A673 (cell line): ENCODE data around the gene GGA1. TPM values are rescaled to one million over a fixed set of nuclear protein-coding genes. Genes with fewer than 3 reads are reported as not detected.

ENCODE experiments used
- BruUV-seq: library from RNA; stranded (reverse); fragments of 400-500 nt; replicated peaks from 2 replicates; lab custom pipeline; 2021; lab: Mats Ljungman, UMichigan
- CTCF ChIA-PET: fragments of 300-600 bp; sonication (Branson Sonifier 250); formaldehyde crosslinking; loops from one replicate; lab custom pipeline; 2022; ENCODE audit warnings: antibody characterized with exemption; lab: Charles Lee
- POLR2A ChIA-PET: fragments of 300-600 bp; sonication (Branson Sonifier 250); formaldehyde crosslinking; loops from one replicate; lab custom pipeline; 2022; ENCODE audit warnings: antibody characterized with exemption; ENCODE audit not compliant: low non-redundant PET; lab: Charles Lee
- DNase-seq: peaks from one replicate; pipeline ENCODE4 v3.0.0-alpha.2; 2015; ENCODE audit warnings: low spot score
- H3K27ac ChIP-seq: fragments of 200-600 bp; sonication (generic); 2 replicates; pipeline ENCODE4 v1.5.1; 2016; ENCODE audit warnings: mixed run types, low read depth, mild to moderate bottlenecking, mixed read lengths, antibody characterized with exemption, low read length; ENCODE audit not compliant: poor library complexity, severe bottlenecking
- H3K27me3 ChIP-seq: fragments of 200-600 bp; sonication (generic); replicated peaks from 2 replicates; pipeline ENCODE4 v1.6.1; 2017; ENCODE audit warnings: mixed run types, low read depth, mild to moderate bottlenecking, mixed read lengths, antibody characterized with exemption, low read length; ENCODE audit not compliant: insufficient read depth, poor library complexity
- H3K36me3 ChIP-seq: fragments of 200-600 bp; sonication (generic); 2 replicates; pipeline ENCODE4 v1.6.1; 2016; ENCODE audit warnings: mixed run types, mild to moderate bottlenecking, mixed read lengths, antibody characterized with exemption, low read length; ENCODE audit not compliant: insufficient read depth, poor library complexity, severe bottlenecking
- H3K4me1 ChIP-seq: fragments of 200-600 bp; sonication (generic); 2 replicates; pipeline ENCODE4 v1.6.1; 2017; ENCODE audit warnings: mixed run types, mild to moderate bottlenecking, mixed read lengths, antibody characterized with exemption, low read length; ENCODE audit not compliant: insufficient read depth, poor library complexity, severe bottlenecking
- H3K4me3 ChIP-seq: fragments of 200-600 bp; sonication (generic); 2 replicates; pipeline ENCODE4 v1.5.1; 2016; ENCODE audit warnings: low read depth, mixed run types, mild to moderate bottlenecking, mixed read lengths, low read length; ENCODE audit not compliant: poor library complexity, severe bottlenecking
- H3K9me3 ChIP-seq: fragments of 200-600 bp; sonication (generic); 2 replicates; pipeline ENCODE4 v1.6.1; 2016; ENCODE audit warnings: mixed run types, low read depth, mild to moderate bottlenecking, mixed read lengths, antibody characterized with exemption, low read length; ENCODE audit not compliant: poor library complexity, severe bottlenecking
- CTCF ChIP-seq: fragments of 300-800, 200-600 bp; sonication (generic); conservative IDR thresholded peaks from 2 replicates; pipeline ENCODE4 v1.5.1; 2017; ENCODE audit warnings: low read depth, mild to moderate bottlenecking, antibody characterized with exemption, low read length, moderate library complexity, mixed read lengths
- EZH2 ChIP-seq: fragments of 200-600 bp; sonication (generic); IDR thresholded peaks from 2 replicates; pipeline ENCODE4 v1.6.1; 2017; ENCODE audit warnings: borderline replicate concordance, low read depth, mild to moderate bottlenecking, mixed read lengths, antibody characterized with exemption, low read length; ENCODE audit not compliant: poor library complexity, severe bottlenecking
- intact Hi-C: fragments of 100-400 bp; cut with micrococcal nuclease; formaldehyde crosslinking; loops from one replicate; pipeline ENCODE4 v1.10.0; 2022; ENCODE audit not compliant: unreplicated experiment
- total RNA-seq: library from RNA; stranded (reverse); gene quantifications from 2 replicates; pipeline ENCODE4 v1.2.3, GENCODE V29; 2021

Gene GGA1
- total RNA-seq, 1 experiment from 2014 or later = 74.6 TPM

DNA sequence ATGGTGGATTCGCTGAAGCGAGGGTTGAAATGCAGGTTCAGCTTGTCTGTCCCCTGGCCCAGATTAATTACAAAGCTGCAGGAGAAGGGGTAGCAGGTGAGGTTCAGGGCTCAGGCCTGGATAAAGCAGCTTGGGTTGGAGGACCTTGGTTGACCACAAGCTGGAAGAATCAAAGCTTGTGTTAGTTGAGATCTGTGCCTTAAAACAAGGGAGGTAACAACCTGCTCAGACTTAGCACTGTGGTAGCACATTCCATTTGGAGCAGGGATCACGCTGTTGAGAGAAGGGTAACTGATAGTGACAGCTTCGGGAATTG lies 38.0 kb upstream of the GGA1 start:
- BruUV-seq = no TSS peak
- intact Hi-C loops = no loop called here
- no peak for DNase-seq

DNA sequence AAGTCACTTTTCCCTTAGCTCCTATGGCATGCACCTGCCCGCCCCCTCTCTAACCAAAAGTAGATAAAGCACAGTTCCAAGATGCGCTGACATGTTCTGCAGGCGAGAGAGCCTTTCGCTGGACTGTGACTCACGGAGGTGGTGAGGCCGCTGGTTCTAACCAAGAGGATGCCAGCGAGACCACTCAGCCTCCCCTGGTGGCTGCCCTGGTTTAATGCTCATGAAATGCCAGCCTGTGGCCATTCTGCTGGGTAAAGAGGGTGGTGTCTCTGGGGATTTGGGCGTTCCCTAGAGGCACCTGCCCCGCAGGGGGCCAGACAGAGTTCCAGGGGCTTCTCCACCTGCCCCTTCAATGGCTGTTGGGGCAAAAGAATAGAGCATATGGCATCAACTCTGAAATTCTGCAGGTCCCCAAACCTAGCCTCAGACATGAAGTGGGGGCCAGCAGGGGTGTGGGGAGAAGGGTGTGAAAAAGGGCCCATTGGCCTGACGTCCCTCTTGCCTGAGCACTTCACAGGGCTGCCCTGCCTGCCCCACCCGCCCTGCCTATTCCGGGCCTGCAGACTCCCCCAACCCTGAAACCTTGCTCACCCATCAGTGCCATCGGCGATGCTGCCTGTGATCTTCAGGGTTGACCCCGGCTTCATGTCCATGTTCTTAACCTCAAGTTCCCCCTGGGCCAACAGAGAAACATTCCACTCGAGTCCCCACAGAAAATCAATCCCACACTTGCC lies 37.2 kb upstream of the GGA1 start:
- Histone ChIP-seq H3K36me3 (no peaks in the 10 kb centered on the region), H3K27ac (no peak overlapping the region), H3K27me3 (no peaks in the 10 kb centered on the region), H3K4me1 (no peaks in the 10 kb centered on the region), H3K9me3 (no peaks in the 10 kb centered on the region), H3K4me3 (no peak overlapping the region)
- ChIA-PET CTCF (no interaction called here), POLR2A (no interaction called here)
- intact Hi-C loops = no loop called here
- DNase-seq = no peak
- TF ChIP-seq EZH2 = no peak
- BruUV-seq = no TSS peak

More for the DNA sequence above, 38.0 kb upstream of the GGA1 start:
- Histone ChIP-seq H3K4me1 (no peaks in the 10 kb centered on the region), H3K36me3 (no peaks in the 10 kb centered on the region), H3K9me3 (no peaks in the 10 kb centered on the region), H3K4me3 (no peak overlapping the region), H3K27ac (no peak overlapping the region), H3K27me3 (no peaks in the 10 kb centered on the region)
- ChIA-PET CTCF (no interaction called here), POLR2A (no interaction called here)
- TF ChIP-seq EZH2 (no peak), CTCF (no peak)

- H3K4me1 ChIP-seq = no peaks in the 10 kb centered on the region
- BruUV-seq = no TSS peak
- no peak overlapping the region for H3K27ac ChIP-seq
- no peaks in the 10 kb centered on the region for H3K9me3 ChIP-seq
- ChIA-PET POLR2A (no interaction called here), CTCF (no interaction called here)
- H3K36me3 ChIP-seq = no peaks in the 10 kb centered on the region
- H3K4me3 ChIP-seq = no peak overlapping the region
- TF ChIP-seq CTCF (no peak), EZH2 (no peak)
- intact Hi-C loops = no loop called here
- no peaks in the 10 kb centered on the region for H3K27me3 ChIP-seq
- DNase-seq = no peak
Observed at GRCh38 chr22:37571992-37572373, 36.7 kb upstream of the GGA1 start.
